HG03342 (cell line): ENCODE data around the gene STIM1.

Experiments
- ATAC-seq: cut with Tn5 transposase; IDR thresholded peaks from one replicate; pipeline ENCODE4 v1.9.1; 2021; ENCODE audit warnings: mild to moderate bottlenecking, moderate library complexity; ENCODE audit not compliant: unreplicated experiment

STIM1 gene

GRCh38 chr11:4060182-4060923 is 204.9 kb downstream of the STIM1 start:
- ATAC-seq = no peak

- no peak for ATAC-seq
These were observed 206.2 kb downstream of the STIM1 start for GRCh38 chr11:4061700-4062099.

- ATAC-seq = no peak
These were observed 207.9 kb downstream of the STIM1 start for GRCh38 chr11:4063348-4063747.

GRCh38 chr11:4064278-4064955 is 209.0 kb downstream of the STIM1 start:
- ATAC-seq = no peak

GRCh38 chr11:4065086-4065485 is 209.6 kb downstream of the STIM1 start:
- no peak for ATAC-seq

- no peak for ATAC-seq
These were observed 210.3 kb downstream of the STIM1 start for GRCh38 chr11:4065601-4066377.

- ATAC-seq = no peak
These were observed 211.4 kb downstream of the STIM1 start for GRCh38 chr11:4066910-4067309.

- no peak for ATAC-seq
These were observed 213.5 kb downstream of the STIM1 start for GRCh38 chr11:4068962-4069361.

- ATAC-seq = no peak
These were observed 215.9 kb downstream of the STIM1 start for GRCh38 chr11:4071325-4071724.

- ATAC-seq = no peak
These were observed 216.4 kb downstream of the STIM1 start for GRCh38 chr11:4071914-4072313.

- peak; percentile 64 for ATAC-seq
These were observed 217.3 kb downstream of the STIM1 start for GRCh38 chr11:4072668-4073285.

- ATAC-seq = no peak
These were observed 218.8 kb downstream of the STIM1 start for GRCh38 chr11:4074266-4074665.

- no peak for ATAC-seq
These were observed 221.3 kb downstream of the STIM1 start for GRCh38 chr11:4076774-4077173.

GRCh38 chr11:4083198-4083597 is 227.7 kb downstream of the STIM1 start:
- no peak for ATAC-seq

GRCh38 chr11:4084406-4085125 is 229.1 kb downstream of the STIM1 start:
- no peak for ATAC-seq

- ATAC-seq = no peak
These were observed 230.1 kb downstream of the STIM1 start for GRCh38 chr11:4085575-4085974.

- no peak for ATAC-seq
These were observed 231.3 kb downstream of the STIM1 start for GRCh38 chr11:4086575-4087353.

GRCh38 chr11:4087551-4087950 is 232.1 kb downstream of the STIM1 start:
- ATAC-seq = no peak

- no peak for ATAC-seq
These were observed 234.8 kb downstream of the STIM1 start for GRCh38 chr11:4090258-4090657.

GRCh38 chr11:4092026-4092425 is 236.6 kb downstream of the STIM1 start:
- ATAC-seq = no peak
